HG02870 (cell line): ENCODE data around the gene SEL1L3.

Source experiments
- ATAC-seq: cut with Tn5 transposase; IDR thresholded peaks from one replicate; pipeline ENCODE4 v1.9.1; 2021; ENCODE audit warnings: mild to moderate bottlenecking, moderate library complexity; ENCODE audit not compliant: unreplicated experiment

SEL1L3 gene

GRCh38 chr4:25821267-25821666 lies 41.5 kb downstream of the SEL1L3 start:
- ATAC-seq = no peak

- ATAC-seq = no peak
These were observed 43.9 kb downstream of the SEL1L3 start for GRCh38 chr4:25818876-25819275.

GRCh38 chr4:25818371-25818871 lies 44.4 kb downstream of the SEL1L3 start:
- no peak for ATAC-seq

DNA sequence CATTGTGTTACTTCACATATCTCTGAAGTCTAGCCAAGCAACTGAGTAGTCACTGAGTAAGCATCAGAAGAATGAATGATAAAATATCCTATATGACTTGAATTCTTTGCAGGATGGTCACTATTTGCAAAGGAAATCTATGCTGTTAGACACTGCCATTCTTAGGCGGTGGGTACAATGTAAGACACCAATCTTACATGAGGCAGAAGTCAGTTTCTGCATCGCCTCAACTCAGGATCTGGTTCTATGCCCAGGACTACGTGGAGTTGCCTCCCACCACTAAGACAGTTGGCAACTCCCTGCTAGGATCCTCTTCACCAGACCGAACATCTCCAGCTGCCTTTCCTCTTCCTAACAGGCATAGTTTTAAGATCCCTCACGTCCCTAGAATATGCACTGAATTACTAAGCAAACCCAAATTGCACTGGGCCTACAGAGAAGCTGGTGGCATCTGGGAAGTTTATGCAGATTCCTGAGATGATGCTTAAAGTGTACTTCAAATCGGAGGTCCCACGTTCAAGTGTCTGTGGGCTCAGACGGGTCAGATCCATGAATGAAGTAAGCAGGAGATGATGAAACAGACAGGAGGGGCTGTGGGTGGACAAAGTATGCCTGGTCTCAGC lies 45.6 kb downstream of the SEL1L3 start:
- ATAC-seq = no peak

GRCh38 chr4:25816591-25817058 lies 46.2 kb downstream of the SEL1L3 start:
- ATAC-seq = no peak

DNA sequence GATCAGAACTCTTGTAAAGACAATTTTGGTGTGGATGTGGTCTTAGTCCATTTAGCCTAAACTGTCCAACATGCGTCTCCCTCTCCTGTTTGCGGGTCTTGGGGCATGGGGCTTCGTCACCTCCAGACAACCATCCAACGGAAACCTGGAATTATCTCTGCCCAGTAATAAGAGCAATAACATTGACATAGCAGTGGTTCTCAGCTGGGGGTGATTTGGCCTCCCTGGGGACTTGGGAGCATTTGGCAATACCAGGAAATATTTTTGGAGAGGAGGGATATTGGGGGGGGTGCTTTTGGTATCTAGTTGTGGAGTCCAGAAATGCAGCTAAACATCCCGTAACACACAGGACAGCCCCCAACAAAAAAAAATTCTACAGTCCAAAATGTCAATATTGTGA lies 47.2 kb downstream of the SEL1L3 start:
- ATAC-seq = no peak

DNA sequence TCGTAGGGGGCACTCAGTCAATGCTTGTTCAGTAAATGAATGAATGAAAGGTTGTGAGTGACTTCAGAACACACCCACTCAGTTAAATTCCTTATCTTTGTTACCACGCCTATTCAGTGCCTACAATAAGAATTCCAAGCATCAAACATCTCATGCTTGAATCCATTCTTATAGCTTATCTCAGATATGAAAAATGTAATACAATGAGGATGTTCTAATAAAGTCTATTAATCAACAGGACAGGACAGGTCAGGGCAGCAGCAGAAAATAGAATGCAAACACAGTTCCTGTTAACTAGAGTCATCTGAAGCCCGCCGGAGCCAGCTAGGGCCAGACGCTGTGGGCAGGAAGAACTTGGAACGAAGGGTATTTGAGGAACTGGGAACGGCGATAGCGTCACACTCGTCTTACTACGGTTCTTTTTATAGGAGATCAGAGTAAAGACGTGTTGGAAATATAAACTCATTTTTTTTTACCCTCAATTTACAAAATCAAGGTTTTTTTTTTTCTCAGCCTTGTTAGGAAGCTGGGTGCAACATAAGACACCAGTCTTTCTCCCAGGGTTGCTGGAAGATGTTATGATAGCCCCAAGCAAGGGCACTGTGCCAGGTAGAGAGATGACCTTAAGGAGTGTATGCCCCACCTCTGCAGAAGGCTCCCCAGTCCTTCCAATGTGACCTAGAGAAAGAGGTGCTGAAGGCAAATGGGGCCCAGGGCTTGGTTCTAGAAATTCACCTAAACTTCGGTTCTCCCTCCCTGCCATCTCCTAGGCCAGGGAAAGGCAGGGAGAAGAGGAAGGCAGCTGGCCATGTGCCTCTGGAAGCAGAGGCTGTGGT lies 48.3 kb downstream of the SEL1L3 start:
- no peak for ATAC-seq

DNA sequence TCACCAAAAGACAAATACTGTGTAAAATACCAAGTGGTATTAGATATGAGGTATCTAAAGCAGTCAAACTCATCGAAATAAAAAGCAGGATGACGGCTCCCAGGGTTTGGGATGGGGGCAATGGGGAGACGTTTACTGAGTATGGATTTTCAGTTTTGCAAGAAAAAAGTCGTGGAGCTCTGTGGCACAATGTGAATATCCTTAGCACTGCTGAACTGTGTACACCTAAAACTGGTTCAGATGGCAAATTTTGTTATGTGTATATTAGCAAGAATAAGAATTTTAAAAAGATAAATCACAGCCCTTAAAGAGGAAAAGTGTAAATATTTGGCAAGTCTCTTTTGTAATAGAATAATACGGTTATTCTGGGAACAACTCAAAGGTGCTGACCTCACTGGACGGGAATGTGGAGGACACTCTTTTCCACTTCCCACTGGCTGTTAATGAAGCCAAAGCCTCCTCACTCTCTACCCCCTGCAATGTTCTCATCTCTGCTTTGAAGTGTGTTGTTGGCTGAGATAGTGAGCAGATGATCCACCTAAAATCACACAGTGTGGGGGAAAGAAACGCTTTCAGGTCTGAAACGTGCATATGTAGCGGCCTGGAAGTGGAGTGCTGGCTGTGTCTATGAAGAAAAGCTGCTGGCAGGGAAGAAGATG lies 49.2 kb downstream of the SEL1L3 start:
- ATAC-seq = no peak

- no peak for ATAC-seq
These were observed 50.9 kb downstream of the SEL1L3 start for GRCh38 chr4:25811841-25812240.

DNA sequence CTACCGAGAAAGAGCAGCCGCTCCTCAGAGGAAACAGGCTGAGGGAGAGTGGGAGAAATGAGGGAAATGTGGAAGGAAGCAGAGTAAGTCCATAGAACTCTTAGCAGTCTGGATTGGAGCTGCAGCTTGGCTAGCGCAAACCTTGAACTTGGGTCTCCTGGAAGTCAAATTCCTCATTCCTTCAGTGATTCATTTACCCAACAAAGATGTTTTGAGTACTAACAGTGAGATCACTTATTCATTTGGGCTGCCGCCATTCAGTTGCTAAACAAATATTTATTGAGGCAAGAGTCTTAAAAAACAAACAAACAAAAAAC lies 51.5 kb downstream of the SEL1L3 start:
- no peak for ATAC-seq

GRCh38 chr4:25810461-25811373 lies 52.1 kb downstream of the SEL1L3 start:
- ATAC-seq = no peak

DNA sequence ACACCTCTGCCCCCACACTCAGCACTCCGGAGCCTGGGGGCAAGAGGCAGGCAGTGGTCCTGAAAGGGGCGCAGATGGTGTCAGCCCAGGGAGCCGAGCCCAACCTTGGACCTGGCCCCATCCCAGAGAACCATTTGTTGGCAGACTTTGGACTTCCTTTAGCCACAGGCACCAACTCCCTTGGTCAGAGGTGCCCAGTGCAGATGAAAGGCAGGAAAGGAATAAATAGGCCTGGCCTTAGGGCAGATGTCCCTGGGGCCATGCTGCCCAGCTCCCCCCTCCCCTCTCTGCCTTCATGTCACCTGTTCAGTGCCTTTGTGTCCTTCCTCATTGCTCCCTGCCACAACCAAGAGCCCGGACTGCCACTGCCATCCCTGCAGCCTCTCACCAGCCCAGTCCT lies 52.8 kb downstream of the SEL1L3 start:
- no peak for ATAC-seq

DNA sequence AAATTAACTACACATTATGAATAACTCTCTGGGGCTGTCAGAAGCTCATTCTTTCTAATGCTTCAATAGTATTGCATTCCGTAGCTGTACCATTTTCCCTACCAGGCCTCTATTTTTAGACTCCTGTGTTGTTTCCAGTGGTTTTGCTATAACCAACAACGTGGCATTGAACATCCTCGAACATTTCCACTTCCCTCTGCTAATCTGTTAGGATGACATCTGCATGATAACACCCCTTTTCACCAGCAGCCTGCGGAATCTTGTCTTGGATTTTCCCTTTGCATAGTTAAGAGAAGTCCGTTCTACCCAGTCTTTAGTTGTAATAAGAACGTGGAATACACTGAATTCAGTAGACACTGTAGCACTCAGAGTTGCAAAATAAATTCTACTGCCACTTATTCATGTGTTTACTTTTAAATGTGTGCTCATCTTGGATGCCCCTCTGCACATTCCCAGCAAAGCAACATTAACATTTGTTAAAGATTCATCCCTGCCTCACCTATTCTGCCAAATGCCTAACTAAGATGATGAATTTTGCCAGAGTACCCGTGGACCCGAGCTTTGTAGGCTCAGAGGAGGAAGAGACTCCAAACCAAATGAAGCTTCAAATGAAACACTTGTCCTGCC lies 55.6 kb downstream of the SEL1L3 start:
- no peak for ATAC-seq

GRCh38 chr4:25805255-25805860 lies 57.4 kb downstream of the SEL1L3 start:
- ATAC-seq = no peak

GRCh38 chr4:25803720-25804225 lies 59.0 kb downstream of the SEL1L3 start:
- ATAC-seq = no peak

GRCh38 chr4:25801594-25801993 lies 61.2 kb downstream of the SEL1L3 start:
- no peak for ATAC-seq

DNA sequence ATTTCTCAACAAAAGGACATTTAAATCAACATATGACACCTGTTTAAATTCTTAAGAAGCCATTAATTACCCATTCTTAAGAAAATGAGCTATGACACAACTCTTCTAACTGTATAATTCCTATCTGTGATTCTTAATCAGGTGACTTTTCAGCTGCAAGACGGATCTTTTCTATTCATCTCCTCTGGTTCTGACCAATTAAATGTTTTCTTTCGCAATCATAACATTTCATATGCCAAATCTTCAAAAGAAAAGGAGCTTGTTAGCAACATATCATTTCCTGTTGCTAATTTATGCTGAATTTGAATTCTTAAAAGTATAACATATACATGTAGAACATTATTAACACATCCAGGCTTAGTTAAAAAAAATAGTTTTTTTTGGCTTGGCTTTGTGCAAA lies 62.5 kb downstream of the SEL1L3 start:
- ATAC-seq = no peak

DNA sequence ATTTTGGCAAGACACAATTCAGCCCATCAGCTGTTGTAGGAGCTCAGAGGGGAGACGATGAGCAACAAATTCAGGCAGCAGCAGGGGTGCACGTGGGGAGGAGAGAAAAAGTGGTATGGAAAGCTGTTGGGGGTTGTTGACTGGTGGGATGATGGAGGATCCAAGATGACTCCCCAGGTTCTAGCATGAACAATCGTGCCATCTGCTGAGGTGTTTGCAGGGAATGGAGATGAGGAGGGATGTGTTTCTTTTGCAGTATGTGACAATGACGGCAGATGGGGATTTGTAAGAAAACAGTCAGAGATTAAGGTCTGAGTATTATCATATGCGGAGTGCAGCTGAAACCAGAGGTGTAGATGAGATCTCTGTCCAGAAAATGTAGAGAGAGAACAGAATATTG lies 63.3 kb downstream of the SEL1L3 start:
- ATAC-seq = no peak

DNA sequence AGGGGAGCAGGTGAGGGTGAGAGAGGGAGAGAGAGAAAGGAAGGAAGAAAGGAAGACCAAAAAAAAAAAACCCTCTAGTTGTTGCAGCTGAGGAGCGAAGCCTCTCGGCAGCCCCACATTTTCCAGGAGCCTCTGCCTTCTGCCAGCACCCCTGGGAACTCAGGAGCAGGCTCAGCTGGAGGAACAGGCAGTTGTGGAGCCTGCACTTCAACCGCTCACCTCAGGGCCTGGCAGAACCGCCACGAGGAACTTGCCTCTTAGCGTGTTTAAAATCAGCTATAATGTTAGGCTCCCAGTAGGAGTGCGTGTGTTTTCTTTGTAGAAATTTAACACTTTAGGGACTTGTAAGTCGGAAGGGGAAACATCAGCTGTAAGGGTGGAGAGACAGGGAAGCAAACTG lies 65.7 kb downstream of the SEL1L3 start:
- no peak for ATAC-seq
